ENCODE results near the gene SP3.

Gene SP3

DNA sequence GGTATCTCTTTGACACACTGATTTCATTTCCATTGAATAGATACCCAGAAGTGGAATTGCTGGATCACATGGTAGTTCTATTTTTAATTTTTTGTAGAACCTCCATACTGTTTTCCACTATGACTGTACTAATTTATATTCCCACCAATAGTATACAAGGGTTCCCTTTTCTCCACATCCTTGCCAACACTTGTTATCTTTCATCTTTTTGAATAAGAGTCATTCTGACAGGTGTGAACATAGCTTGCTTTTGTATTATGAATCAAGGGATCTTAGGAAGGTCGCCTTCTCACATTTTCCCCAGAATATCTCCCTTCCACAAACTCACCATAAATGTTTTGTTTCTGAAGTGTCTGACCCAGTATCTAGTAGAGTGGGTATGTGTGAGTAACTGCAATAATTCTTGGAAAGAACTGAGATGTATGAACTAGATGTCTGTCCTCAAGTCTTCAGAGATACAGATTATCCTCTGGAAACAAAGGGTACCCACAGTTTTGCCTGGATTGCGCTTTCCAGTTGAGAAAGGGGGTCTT lies 17.1 kb upstream of the SP3 start:
- TF ChIP-seq, protein P1, sequence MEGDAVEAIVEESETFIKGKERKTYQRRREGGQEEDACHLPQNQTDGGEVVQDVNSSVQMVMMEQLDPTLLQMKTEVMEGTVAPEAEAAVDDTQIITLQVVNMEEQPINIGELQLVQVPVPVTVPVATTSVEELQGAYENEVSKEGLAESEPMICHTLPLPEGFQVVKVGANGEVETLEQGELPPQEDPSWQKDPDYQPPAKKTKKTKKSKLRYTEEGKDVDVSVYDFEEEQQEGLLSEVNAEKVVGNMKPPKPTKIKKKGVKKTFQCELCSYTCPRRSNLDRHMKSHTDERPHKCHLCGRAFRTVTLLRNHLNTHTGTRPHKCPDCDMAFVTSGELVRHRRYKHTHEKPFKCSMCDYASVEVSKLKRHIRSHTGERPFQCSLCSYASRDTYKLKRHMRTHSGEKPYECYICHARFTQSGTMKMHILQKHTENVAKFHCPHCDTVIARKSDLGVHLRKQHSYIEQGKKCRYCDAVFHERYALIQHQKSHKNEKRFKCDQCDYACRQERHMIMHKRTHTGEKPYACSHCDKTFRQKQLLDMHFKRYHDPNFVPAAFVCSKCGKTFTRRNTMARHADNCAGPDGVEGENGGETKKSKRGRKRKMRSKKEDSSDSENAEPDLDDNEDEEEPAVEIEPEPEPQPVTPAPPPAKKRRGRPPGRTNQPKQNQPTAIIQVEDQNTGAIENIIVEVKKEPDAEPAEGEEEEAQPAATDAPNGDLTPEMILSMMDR (conservative IDR thresholded peaks at IDR 0.05; ENCODE audit: low read length), result no peak
- H3K4me3 ChIP-seq (ENCODE audit: low read length), result no peak overlapping the region
- no peak for DNase-seq (ENCODE audit: low read depth)

DNA sequence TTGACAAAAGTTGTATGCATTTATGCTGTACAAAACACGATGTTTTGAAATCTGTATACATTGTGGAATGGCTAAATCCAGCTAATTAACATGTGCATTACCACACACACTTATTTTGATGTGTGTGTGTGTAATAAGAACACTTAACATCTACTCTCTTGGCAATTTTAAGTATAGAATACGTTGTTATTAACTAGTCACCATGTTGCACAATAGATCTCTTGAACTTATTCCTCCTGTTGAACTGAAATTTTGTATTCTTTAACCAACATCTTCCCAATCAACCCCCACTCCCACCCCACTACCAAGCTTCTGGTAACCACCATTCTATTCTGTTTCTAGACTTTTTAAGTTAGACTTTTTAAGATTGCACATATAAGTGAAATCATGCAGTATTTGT lies 16.3 kb upstream of the SP3 start:
- no peak for DNase-seq (ENCODE audit: low read depth)
- H3K4me3 ChIP-seq (ENCODE audit: low read length), result no peak overlapping the region
- TF ChIP-seq, protein P1 (conservative IDR thresholded peaks at IDR 0.05; ENCODE audit: low read length), result no peak

DNA sequence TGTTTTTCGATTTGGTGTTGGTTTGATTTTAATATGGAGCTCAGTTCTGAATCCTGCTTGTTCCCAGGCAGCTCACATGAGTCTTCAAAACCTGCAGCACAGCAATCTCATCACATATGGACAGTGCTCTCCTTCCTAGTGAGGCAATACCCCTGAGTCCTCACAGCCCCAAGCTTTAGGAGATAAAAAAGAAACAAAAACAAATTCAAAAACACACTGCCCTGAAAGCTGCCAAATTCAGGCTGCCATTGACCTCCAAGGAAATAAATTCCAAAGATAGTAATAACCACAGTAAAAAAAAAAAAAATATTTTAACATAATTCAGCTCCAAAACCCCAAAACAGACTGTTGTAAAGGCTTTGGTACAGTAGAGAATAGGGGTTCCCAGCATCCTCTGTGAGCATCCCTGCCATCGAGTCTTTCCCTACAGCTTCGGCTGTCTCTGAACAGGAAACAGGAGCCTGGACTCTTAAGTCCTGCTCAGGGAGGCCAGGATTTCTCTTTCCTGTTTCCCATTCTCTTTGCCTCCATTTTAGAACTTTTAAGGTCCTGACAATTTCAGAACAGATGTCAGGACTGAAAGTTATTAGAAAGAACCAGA lies 14.7 kb upstream of the SP3 start:
- peak; percentile 70 for DNase-seq (ENCODE audit: low read depth)
- TF ChIP-seq, protein P1 (conservative IDR thresholded peaks at IDR 0.05; ENCODE audit: low read length), result no peak
- H3K4me3 ChIP-seq (ENCODE audit: low read length), result no peak overlapping the region

DNA sequence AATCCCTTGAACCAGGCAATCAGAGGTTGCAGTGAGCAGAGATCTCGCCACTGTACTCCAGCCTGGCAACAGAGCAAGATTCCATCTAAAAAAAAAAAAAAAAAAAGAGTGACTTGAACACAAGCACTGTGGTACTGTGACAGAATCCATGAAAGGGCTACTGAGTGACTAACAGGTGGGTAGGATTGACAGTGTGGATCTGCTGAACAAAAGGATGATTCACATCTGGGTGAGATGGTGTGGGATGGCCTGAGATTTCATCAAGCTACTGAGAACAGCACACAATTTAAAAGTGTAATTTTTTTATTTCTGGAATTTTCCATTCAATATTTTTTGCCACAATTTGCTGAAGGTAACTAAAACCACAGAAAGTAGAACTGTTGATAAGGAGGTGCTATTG lies 13.3 kb upstream of the SP3 start:
- no peak overlapping the region for H3K4me3 ChIP-seq (ENCODE audit: low read length)
- DNase-seq (ENCODE audit: low read depth), result no peak

DNA sequence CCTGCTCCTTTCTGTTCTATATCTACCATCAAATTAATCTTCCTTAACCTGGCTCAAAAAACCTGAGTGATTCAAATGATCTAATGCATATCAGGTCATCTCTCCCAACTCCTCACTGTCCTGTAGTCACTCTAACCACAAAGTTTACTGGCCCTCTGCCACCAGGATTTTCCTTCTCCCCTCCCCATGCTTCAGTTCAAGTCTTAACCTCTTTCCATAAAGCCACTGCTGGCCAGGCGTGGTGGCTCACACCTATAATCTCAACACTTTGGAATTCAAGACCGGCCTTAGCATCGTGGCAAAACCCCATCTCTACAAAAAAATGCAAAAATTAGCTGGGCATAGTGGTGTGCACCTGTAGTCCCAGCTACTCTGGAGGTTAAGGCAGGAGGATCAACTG lies 7.5 kb upstream of the SP3 start:
- H3K4me3 ChIP-seq (ENCODE audit: low read length), result no peak overlapping the region
- TF ChIP-seq, protein P1 (conservative IDR thresholded peaks at IDR 0.05; ENCODE audit: low read length), result no peak
- DNase-seq (ENCODE audit: low read depth), result no peak

More for the DNA sequence above, 13.3 kb upstream of the SP3 start:
- TF ChIP-seq, protein P1 (conservative IDR thresholded peaks at IDR 0.05; ENCODE audit: low read length), result no peak

DNA sequence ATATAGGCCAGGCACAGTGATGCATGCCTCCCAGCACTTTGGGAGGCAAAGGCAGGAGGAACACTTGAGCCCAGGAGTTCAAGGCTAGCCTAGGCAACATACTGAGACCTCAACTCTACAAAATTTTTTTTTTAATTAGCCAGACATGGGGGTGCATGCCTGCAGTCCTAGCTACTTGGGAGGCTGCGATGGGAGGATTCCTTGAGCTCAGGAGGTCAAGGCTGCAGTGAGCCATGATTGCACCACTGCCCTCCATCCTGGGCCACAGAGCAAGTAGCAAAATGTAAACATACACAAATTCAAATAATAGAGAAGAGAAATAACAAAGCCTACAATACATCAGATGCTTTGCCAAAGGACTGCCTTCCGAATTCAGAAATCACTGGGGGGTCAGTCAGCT lies 7.0 kb upstream of the SP3 start:
- TF ChIP-seq, protein P1 (conservative IDR thresholded peaks at IDR 0.05; ENCODE audit: low read length), result no peak
- no peak overlapping the region for H3K4me3 ChIP-seq (ENCODE audit: low read length)
- DNase-seq (ENCODE audit: low read depth), result no peak

DNA sequence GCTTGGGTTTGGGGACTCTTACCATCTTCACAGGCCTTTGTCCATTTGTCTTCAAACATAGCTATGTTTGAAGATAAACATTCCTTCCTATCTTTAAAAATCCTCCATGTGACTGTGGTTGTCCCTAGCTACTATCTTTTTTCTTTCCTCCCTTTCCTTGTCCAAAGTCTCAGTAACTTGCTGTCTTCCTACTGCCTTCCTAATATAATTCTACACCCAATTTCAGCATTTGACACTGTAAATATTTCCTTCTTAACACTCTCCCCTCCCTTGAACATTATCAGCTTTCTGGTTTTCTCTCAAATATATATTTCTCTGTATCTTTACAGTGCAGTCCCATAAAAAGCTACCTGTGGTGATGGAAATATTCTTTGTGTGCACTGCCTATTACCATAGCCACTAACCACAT lies 5.3 kb upstream of the SP3 start:
- no peak overlapping the region for H3K4me3 ChIP-seq (ENCODE audit: low read length)
- DNase-seq (ENCODE audit: low read depth), result no peak
- TF ChIP-seq, protein P1 (conservative IDR thresholded peaks at IDR 0.05; ENCODE audit: low read length), result no peak

Data from AG10803 (cell line).